Lung (tissue), 12 donors: Measurements from ENCODE around the gene TVP23A. TPM values are rescaled to one million over a fixed set of nuclear protein-coding genes. Genes with fewer than 3 reads are reported as not detected.
"Not testable (repeated sequence)": the region's sequence is repeated elsewhere in the genome, so short reads cannot be mapped to it uniquely, and the experiment has no call there.

Experiments used
- ATAC-seq: fragments of 200-7000 bp; cut with Tn5 transposase; one replicate; pipeline ENCODE4 v1.9.1; 2020; ENCODE audit warnings: moderate number of reproducible peaks; ENCODE audit not compliant: insufficient read depth, low FRiP score
- DNase-seq, 3 donors: peaks; one replicate each; pipeline ENCODE4 v3.0.0-alpha.2; 2013 to 2017
- H3K27ac ChIP-seq, 2 donors: one replicate each; pipeline ENCODE4 v1.5.1; 2013; ENCODE audit warnings: mild to moderate bottlenecking in 2 of 2, moderate library complexity in 2 of 2, control low read depth in 1 of 2, inconsistent platforms in 1 of 2, low read depth in 1 of 2, low read length in 1 of 2
- H3K27me3 ChIP-seq, 3 donors: one replicate each; pipeline ENCODE4 v1.5.1; 2013; ENCODE audit warnings: low read length in 2 of 3; ENCODE audit not compliant: control insufficient read depth in 3 of 3, insufficient read depth in 3 of 3
- H3K36me3 ChIP-seq, 4 donors: one replicate each; pipeline ENCODE4 v1.5.1; 2013; ENCODE audit warnings: low read length in 4 of 4, mild to moderate bottlenecking in 1 of 4, moderate library complexity in 1 of 4; ENCODE audit not compliant: control insufficient read depth in 4 of 4, insufficient read depth in 4 of 4
- H3K4me1 ChIP-seq, 5 donors: one replicate each; pipeline ENCODE4 v1.5.1; 2013; ENCODE audit warnings: low read length in 5 of 5, mild to moderate bottlenecking in 2 of 5, moderate library complexity in 1 of 5; ENCODE audit not compliant: control insufficient read depth in 5 of 5, insufficient read depth in 5 of 5
- H3K4me3 ChIP-seq: one replicate; pipeline ENCODE4 v1.5.1; 2013; ENCODE audit warnings: mild to moderate bottlenecking, control low read depth, moderate library complexity
- H3K9ac ChIP-seq, 2 donors: one replicate each; pipeline ENCODE4 v1.5.1; 2013; ENCODE audit warnings: low read length in 2 of 2, control low read depth in 1 of 2; ENCODE audit not compliant: insufficient read depth in 1 of 2
- H3K9me3 ChIP-seq, 4 donors: one replicate each; pipeline ENCODE4 v1.5.1; 2013; ENCODE audit warnings: low read length in 3 of 4, mild to moderate bottlenecking in 1 of 4, moderate library complexity in 1 of 4; ENCODE audit not compliant: control insufficient read depth in 4 of 4, insufficient read depth in 3 of 4
- WGBS, 2 donors: extraction: QIAGEN DNeasy Blood & Tissue Kit; methylation state at CpG; one replicate each; pipeline ENCODE4 v1.1.7; 2013; 5-methylcytosine and 5-hydroxymethylcytosine counted together
- polyA plus RNA-seq, 2 donors: library from polyadenylated mRNA; stranded (reverse); fragments of 200-250 nt; gene quantifications; one replicate each; pipeline ENCODE4 v1.2.1, GENCODE V29; 2013
- total RNA-seq, 2 donors: library from RNA; depleted of rRNA in 1 of 2; stranded (reverse); fragments of >200 nt in 1 of 2; gene quantifications; one replicate each; pipeline ENCODE4 v1.2.1, GENCODE V29; 2014 to 2021
- TF ChIP-seq, protein P1 (sequence below): IDR thresholded peaks from 2 replicates; pipeline ENCODE4 v1.5.1; 2012; ENCODE audit warnings: mild to moderate bottlenecking; ENCODE audit errors: control extremely low read depth, extremely low read depth
- donor health status: control.
- donor health status: control.
- donor health status: Bipolar disorder and iron deficiency.
- donor health status: healthy.
- donor health status: DM: yes; HTN: yes; CAD: no.

TVP23A gene
- total and polyA plus RNA-seq, 4 donors = 0.22 to 6.1 (median 0.25) TPM

DNA sequence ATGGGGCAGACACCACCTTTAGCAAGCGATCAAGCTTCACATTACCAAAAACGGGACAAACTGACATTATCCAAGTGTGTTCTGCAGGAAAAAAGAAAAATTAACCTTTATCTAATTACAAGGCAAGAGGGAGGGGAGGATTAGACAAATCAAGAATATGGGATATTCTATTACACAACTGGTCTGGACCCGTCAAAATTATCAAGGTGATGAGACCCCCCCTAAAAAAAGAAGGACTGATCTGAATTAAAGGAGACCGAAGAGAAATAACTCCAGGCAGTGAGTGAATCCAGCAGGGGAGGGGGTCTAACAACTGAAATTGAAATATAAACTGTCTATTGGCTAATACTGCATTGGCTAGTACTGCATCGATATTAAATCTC, 75.4 kb downstream of the TVP23A start:
- no peak overlapping the region for H3K4me3 ChIP-seq

DNA sequence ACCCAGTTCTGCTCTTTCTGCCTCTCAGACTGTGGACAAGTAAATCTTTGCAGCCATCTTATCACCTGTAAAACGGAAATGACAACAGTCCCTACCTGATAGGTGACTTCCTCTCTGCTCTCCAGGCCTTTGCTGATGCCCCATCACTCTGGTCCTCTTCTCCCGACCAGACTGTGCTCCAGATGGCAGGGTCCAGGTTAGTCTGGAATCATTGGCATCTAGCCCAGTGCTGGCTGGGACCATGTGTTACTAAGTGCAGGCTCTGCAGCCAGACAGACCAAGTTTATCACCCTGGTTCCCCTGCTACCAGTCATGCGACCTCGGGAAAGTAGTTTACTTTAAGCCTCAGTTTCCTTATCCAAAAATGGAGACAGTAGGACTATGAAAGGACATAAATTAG, 76.8 kb downstream of the TVP23A start:
- peaks cover 3 to 18% (median 8%) of the 10 kb centered on the region in 5 donors for H3K4me1 ChIP-seq
- peak in 1 of 3 donors; percentile 24 for DNase-seq

More for the DNA sequence above, 75.4 kb downstream of the TVP23A start:
- ATAC-seq (no peak), DNase-seq (no peak)
- H3K9me3 ChIP-seq = no peaks in the 10 kb centered on the region
- TF ChIP-seq, protein P1, sequence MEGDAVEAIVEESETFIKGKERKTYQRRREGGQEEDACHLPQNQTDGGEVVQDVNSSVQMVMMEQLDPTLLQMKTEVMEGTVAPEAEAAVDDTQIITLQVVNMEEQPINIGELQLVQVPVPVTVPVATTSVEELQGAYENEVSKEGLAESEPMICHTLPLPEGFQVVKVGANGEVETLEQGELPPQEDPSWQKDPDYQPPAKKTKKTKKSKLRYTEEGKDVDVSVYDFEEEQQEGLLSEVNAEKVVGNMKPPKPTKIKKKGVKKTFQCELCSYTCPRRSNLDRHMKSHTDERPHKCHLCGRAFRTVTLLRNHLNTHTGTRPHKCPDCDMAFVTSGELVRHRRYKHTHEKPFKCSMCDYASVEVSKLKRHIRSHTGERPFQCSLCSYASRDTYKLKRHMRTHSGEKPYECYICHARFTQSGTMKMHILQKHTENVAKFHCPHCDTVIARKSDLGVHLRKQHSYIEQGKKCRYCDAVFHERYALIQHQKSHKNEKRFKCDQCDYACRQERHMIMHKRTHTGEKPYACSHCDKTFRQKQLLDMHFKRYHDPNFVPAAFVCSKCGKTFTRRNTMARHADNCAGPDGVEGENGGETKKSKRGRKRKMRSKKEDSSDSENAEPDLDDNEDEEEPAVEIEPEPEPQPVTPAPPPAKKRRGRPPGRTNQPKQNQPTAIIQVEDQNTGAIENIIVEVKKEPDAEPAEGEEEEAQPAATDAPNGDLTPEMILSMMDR = no peak
- H3K36me3 ChIP-seq = peaks cover 0 to 15% (median 3%) of the 10 kb centered on the region in 4 donors
- H3K9ac ChIP-seq = peak overlapping the region in 1 of 2 donors; percentile 42
- peak overlapping the region; percentile 95 to 99 for H3K27ac ChIP-seq
- H3K27me3 ChIP-seq = no peaks in the 10 kb centered on the region
- WGBS, 2 donors = 31 to 38% methylated on average over 5 of the region's 5 CpGs
- H3K4me1 ChIP-seq = peaks cover 3 to 16% (median 5%) of the 10 kb centered on the region in 5 donors

DNA sequence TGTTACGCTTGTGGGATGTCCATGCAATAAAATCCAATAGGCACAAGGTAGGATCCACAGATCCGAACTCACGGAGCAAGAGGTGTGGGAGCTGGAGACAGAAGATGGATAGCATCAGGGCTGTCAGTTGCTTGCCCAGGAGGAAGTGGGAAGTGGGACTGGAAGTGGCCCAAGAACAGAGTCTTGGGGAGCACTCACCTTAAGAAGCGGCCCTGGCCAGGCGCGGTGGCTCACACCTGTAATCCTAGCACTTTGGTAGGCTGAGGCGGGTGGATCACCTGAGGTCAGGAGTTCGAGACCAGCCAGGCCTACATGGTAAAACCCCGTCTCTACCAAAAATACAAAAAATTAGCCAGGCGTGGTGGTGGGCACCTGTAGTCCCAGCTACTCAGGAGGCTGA, 77.3 kb downstream of the TVP23A start:
- ATAC-seq = not testable (repeated sequence)

More for the DNA sequence above, 76.8 kb downstream of the TVP23A start:
- TF ChIP-seq, protein P1 = no peak
- Histone ChIP-seq H3K27ac (peak overlapping the region in 1 of 2 donors; percentile 41), H3K4me3 (no peak overlapping the region), H3K9me3 (no peaks in the 10 kb centered on the region), H3K9ac (no peak overlapping the region), H3K27me3 (no peaks in the 10 kb centered on the region), H3K36me3 (peaks cover 0 to 1% (median 0%) of the 10 kb centered on the region in 4 donors)
- no peak for ATAC-seq
- 82 to 90% methylated on average over 4 of the region's 4 CpGs for WGBS, 2 donors

GRCh38 chr16:10740845-10741208, 77.8 kb downstream of the TVP23A start:
- ATAC-seq = no peak
- Histone ChIP-seq H3K27me3 (no peaks in the 10 kb centered on the region), H3K4me3 (no peak overlapping the region), H3K36me3 (no peaks in the 10 kb centered on the region), H3K9me3 (no peaks in the 10 kb centered on the region), H3K9ac (no peak overlapping the region), H3K27ac (no peak overlapping the region), H3K4me1 (peaks cover 3 to 19% (median 7%) of the 10 kb centered on the region in 5 donors)
- no peak for DNase-seq
- WGBS, 2 donors = 80 to 85% methylated on average over 2 of the region's 2 CpGs
- TF ChIP-seq, protein P1 = no peak

More for the DNA sequence above, 77.3 kb downstream of the TVP23A start:
- H3K27me3 ChIP-seq, H3K9ac ChIP-seq, H3K27ac ChIP-seq, H3K4me3 ChIP-seq, H3K36me3 ChIP-seq, H3K9me3 ChIP-seq, DNase-seq: not testable (repeated sequence)
- peaks cover 3 to 19% (median 8%) of the 10 kb centered on the region in 5 donors for H3K4me1 ChIP-seq
- 93 to 96% methylated on average over 10 of the region's 10 CpGs for WGBS, 2 donors
